Retinal pigment epithelial cell (primary cell): Measurements from ENCODE around the gene SORBS1.

Experiments
- DNase-seq: peaks from one replicate; pipeline ENCODE4 v3.0.0-alpha.2; 2010; ENCODE audit warnings: low read depth
- H3K4me3 ChIP-seq: 2 replicates; pipeline ENCODE4 v1.5.1; 2011; ENCODE audit warnings: mild to moderate bottlenecking, low read length, control low read depth, moderate library complexity
- TF ChIP-seq, protein P1 (sequence below): conservative IDR thresholded peaks from 2 replicates; pipeline ENCODE4 v1.5.1; 2011; ENCODE audit warnings: low read depth, low read length, control low read depth, inconsistent platforms

SORBS1 gene

DNA sequence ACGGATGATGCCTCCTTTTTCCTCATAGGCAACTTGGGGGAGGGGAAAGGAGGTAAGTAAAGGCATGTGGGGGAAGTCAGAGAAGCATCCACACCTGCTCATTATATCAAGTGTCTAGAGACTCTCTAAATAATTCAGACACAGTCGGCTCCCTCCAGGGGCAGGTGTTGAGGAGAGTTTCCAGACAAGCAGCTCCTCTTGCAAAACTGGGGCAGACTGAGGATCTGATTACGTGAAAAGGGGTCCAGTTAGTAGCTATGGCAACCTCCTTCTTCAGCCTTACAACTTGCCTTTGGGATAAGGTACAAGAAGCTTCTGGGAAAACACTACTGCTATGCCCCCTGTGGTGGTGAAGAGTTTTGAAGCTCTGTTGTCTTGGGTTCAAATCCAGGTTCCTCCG is 39.0 kb upstream of the SORBS1 start:
- TF ChIP-seq, protein P1, sequence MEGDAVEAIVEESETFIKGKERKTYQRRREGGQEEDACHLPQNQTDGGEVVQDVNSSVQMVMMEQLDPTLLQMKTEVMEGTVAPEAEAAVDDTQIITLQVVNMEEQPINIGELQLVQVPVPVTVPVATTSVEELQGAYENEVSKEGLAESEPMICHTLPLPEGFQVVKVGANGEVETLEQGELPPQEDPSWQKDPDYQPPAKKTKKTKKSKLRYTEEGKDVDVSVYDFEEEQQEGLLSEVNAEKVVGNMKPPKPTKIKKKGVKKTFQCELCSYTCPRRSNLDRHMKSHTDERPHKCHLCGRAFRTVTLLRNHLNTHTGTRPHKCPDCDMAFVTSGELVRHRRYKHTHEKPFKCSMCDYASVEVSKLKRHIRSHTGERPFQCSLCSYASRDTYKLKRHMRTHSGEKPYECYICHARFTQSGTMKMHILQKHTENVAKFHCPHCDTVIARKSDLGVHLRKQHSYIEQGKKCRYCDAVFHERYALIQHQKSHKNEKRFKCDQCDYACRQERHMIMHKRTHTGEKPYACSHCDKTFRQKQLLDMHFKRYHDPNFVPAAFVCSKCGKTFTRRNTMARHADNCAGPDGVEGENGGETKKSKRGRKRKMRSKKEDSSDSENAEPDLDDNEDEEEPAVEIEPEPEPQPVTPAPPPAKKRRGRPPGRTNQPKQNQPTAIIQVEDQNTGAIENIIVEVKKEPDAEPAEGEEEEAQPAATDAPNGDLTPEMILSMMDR, result no peak
- no peak overlapping the region for H3K4me3 ChIP-seq
- DNase-seq, result no peak

DNA sequence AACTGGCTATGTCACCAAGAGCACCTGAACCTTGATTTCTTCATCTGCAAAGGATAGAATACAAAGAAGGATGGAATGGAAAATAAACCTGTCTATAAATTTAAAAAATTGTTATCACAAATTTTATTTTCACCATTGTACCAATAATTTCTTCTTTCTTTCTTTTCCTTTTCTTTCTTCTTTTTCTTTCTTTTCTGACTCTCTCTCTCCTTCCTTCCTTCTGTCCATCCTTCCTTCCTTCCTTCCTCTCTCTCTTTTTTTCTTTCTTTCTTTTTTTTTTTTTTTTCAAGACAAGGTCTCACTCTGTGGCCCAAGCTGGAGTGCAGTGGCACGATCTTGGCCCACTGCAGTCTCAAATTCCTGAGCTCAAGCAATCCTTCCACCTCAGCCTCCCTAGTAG is 36.6 kb upstream of the SORBS1 start:
- DNase-seq, result no peak
- no peak overlapping the region for H3K4me3 ChIP-seq
- TF ChIP-seq, protein P1, result no peak

DNA sequence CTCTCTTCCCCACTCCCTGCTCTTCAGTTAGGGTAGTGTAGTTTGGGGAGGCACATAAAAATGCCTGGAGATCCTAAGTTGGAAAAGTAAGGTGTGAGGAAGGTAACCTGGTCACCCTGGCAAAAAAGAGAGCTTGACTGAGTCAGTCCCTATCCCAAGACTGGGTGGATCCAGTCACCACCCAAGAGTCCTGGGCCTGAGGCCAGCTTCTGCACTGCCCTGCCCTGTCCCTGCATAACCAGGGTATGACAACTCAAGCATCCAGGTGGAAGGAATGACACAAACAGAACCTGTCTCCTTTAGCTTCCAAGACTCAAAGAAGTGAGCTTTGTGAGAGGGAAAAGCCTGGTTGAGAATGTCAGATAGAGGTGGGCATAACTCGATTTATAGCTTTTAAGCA is 26.9 kb upstream of the SORBS1 start:
- TF ChIP-seq, protein P1, result no peak
- no peak overlapping the region for H3K4me3 ChIP-seq
- no peak for DNase-seq

GRCh38 chr10:95579835-95580535 is 18.8 kb upstream of the SORBS1 start:
- TF ChIP-seq, protein P1, result no peak
- no peak overlapping the region for H3K4me3 ChIP-seq
- DNase-seq, result no peak

DNA sequence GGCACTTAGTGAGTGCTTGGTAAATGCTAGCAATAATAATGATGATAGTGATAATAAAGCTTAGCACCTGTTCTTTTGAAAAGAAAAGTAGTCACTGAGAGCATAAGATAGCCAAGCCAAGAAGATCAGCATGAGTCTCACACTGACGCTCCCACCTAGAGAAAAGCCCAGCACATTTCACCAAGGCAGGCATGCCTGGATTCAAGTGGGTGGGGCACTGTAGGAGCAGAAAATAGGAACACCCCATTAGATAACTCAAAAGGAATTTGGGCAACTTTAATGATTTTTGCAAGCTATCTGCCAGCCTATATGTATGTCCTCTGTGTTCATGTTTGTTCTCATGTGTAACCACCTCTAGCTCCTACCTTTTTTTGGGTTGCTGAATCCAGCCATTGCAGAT is 18.1 kb upstream of the SORBS1 start:
- H3K4me3 ChIP-seq, result no peak overlapping the region
- TF ChIP-seq, protein P1, result no peak
- no peak for DNase-seq

- no peak overlapping the region for H3K4me3 ChIP-seq
- DNase-seq, result no peak
- TF ChIP-seq, protein P1, result no peak
Measured at GRCh38 chr10:95578619-95579018, 17.4 kb upstream of the SORBS1 start.

GRCh38 chr10:95574649-95575365 is 13.6 kb upstream of the SORBS1 start:
- no peak overlapping the region for H3K4me3 ChIP-seq
- TF ChIP-seq, protein P1, result no peak
- no peak for DNase-seq
